SK-N-SH (cell line): ENCODE results near the gene ST6GALNAC6.

Source experiments
- EZH2phosphoT487 ChIP-seq: fragments of 200-600 bp; sonication (generic); IDR thresholded peaks from 2 replicates; pipeline ENCODE4 v1.6.1; 2017; ENCODE audit warnings: low read depth, mixed run types, mild to moderate bottlenecking, antibody characterized with exemption, moderate library complexity, borderline replicate concordance
- FOXJ3 ChIP-seq: sonication (generic); formaldehyde crosslinking; IDR thresholded peaks from 2 replicates; pipeline ENCODE4 v1.5.1; 2020; ENCODE audit warnings: mild to moderate bottlenecking, missing genetic modification reagents
- GABPA ChIP-seq: IDR thresholded peaks from 2 replicates; pipeline ENCODE4 v1.4.0; 2012; ENCODE audit warnings: low read depth, mild to moderate bottlenecking
- MXI1 ChIP-seq: IDR thresholded peaks from 2 replicates; pipeline ENCODE4 v1.6.1; 2012; ENCODE audit warnings: mild to moderate bottlenecking, low read depth, low read length, improper control_type of control experiment
- NRF1 ChIP-seq: IDR thresholded peaks from 2 replicates; pipeline ENCODE4 v1.6.1; 2012; ENCODE audit warnings: low read depth, mild to moderate bottlenecking, low read length
- POLR2AphosphoS5 ChIP-seq: IDR thresholded peaks from 2 replicates; pipeline ENCODE4 v1.6.1; 2012; ENCODE audit warnings: low read depth, low read length
- TCF12 ChIP-seq: IDR thresholded peaks from 2 replicates; pipeline ENCODE4 v1.4.0; 2012
- YY1 ChIP-seq: IDR thresholded peaks from 2 replicates; pipeline ENCODE4 v1.4.0; 2012; ENCODE audit warnings: low read depth, mild to moderate bottlenecking
- TF ChIP-seq, protein P1 (sequence below): IDR thresholded peaks from 2 replicates; pipeline ENCODE4 v1.6.1; 2012; ENCODE audit warnings: mild to moderate bottlenecking, low read depth, low read length, moderate library complexity
- TF ChIP-seq, protein P2 (sequence below): fragments of 200-600 bp; sonication (generic); IDR thresholded peaks from 2 replicates; pipeline ENCODE4 v1.6.1; 2017; ENCODE audit warnings: antibody characterized with exemption, mild to moderate bottlenecking, moderate library complexity

DNA sequence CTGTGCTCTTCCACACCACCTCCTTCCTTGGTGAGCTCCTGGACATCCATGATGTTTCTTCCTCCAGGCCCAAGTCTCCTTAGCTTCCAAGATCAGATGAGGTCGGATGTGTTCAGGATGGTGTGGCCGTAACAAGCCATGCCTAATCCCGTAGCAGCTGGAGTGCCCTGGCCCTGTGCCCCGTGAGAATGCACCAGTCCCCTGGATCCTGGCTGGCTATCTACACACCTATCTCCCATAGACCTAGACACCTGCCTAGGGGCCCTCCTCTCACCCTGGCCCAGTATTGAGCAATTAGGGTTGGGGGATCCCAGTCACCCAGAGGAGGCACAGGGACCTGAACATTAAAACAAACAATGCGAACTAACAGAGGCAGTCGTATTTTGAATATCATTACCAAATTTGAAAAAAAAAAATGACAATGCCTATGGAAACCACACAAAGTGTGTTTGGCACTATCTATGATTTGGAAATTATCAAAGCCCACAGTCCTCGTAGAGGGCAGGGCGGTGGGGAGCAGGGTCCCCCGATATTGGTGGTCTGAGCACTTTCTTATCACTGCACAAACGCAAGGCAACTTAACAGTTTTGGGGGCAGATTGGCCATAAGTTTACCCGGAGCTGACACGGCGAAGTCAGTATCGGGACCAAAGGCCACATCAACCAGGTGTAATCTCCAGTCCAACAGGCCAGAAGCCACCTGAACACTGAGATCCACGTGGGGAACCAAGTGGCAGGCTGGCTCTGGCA lies 58.1 kb downstream of the ST6GALNAC6 start:
- no peak for TF ChIP-seq MXI1
- TF ChIP-seq, protein P1, sequence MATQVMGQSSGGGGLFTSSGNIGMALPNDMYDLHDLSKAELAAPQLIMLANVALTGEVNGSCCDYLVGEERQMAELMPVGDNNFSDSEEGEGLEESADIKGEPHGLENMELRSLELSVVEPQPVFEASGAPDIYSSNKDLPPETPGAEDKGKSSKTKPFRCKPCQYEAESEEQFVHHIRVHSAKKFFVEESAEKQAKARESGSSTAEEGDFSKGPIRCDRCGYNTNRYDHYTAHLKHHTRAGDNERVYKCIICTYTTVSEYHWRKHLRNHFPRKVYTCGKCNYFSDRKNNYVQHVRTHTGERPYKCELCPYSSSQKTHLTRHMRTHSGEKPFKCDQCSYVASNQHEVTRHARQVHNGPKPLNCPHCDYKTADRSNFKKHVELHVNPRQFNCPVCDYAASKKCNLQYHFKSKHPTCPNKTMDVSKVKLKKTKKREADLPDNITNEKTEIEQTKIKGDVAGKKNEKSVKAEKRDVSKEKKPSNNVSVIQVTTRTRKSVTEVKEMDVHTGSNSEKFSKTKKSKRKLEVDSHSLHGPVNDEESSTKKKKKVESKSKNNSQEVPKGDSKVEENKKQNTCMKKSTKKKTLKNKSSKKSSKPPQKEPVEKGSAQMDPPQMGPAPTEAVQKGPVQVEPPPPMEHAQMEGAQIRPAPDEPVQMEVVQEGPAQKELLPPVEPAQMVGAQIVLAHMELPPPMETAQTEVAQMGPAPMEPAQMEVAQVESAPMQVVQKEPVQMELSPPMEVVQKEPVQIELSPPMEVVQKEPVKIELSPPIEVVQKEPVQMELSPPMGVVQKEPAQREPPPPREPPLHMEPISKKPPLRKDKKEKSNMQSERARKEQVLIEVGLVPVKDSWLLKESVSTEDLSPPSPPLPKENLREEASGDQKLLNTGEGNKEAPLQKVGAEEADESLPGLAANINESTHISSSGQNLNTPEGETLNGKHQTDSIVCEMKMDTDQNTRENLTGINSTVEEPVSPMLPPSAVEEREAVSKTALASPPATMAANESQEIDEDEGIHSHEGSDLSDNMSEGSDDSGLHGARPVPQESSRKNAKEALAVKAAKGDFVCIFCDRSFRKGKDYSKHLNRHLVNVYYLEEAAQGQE = no peak
- TF ChIP-seq, protein P2, sequence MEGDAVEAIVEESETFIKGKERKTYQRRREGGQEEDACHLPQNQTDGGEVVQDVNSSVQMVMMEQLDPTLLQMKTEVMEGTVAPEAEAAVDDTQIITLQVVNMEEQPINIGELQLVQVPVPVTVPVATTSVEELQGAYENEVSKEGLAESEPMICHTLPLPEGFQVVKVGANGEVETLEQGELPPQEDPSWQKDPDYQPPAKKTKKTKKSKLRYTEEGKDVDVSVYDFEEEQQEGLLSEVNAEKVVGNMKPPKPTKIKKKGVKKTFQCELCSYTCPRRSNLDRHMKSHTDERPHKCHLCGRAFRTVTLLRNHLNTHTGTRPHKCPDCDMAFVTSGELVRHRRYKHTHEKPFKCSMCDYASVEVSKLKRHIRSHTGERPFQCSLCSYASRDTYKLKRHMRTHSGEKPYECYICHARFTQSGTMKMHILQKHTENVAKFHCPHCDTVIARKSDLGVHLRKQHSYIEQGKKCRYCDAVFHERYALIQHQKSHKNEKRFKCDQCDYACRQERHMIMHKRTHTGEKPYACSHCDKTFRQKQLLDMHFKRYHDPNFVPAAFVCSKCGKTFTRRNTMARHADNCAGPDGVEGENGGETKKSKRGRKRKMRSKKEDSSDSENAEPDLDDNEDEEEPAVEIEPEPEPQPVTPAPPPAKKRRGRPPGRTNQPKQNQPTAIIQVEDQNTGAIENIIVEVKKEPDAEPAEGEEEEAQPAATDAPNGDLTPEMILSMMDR = no peak
- no peak for TF ChIP-seq TCF12
- TF ChIP-seq POLR2AphosphoS5 = no peak
- TF ChIP-seq GABPA = no peak
- no peak for TF ChIP-seq YY1
- no peak for TF ChIP-seq NRF1
- TF ChIP-seq EZH2phosphoT487 = no peak
- no peak for TF ChIP-seq FOXJ3 (CRISPR knock-in tag)
